ENCODE data around the gene VSIR.
A peak's percentile ranks its signal among the peaks of the same experiment; 100 is the strongest.

VSIR gene

GRCh38 chr10:71763352-71764127, 9.8 kb downstream of the VSIR start:
- DNase-seq = no peak

GRCh38 chr10:71762324-71762723, 11.0 kb downstream of the VSIR start:
- no peak for DNase-seq

- DNase-seq = no peak
These were observed 11.7 kb downstream of the VSIR start for GRCh38 chr10:71761541-71762113.

GRCh38 chr10:71761105-71761511, 12.2 kb downstream of the VSIR start:
- DNase-seq = peak in 1 of 2 experiments; percentile 79

GRCh38 chr10:71757399-71757922, 15.9 kb downstream of the VSIR start:
- DNase-seq = no peak

- DNase-seq = no peak
These were observed 16.8 kb downstream of the VSIR start for GRCh38 chr10:71756311-71757191.

GRCh38 chr10:71755179-71755879, 18.0 kb downstream of the VSIR start:
- no peak for DNase-seq

GRCh38 chr10:71754562-71754961, 18.8 kb downstream of the VSIR start:
- no peak for DNase-seq

- DNase-seq = no peak
These were observed 19.3 kb downstream of the VSIR start for GRCh38 chr10:71753960-71754505.

- no peak for DNase-seq
These were observed 20.0 kb downstream of the VSIR start for GRCh38 chr10:71753091-71753959.

GRCh38 chr10:71752391-71753090, 20.8 kb downstream of the VSIR start:
- no peak for DNase-seq

GRCh38 chr10:71751515-71752224, 21.6 kb downstream of the VSIR start:
- no peak for DNase-seq

GRCh38 chr10:71750986-71751385, 22.3 kb downstream of the VSIR start:
- no peak for DNase-seq

- DNase-seq = no peak
These were observed 23.0 kb downstream of the VSIR start for GRCh38 chr10:71750124-71750841.

- no peak for DNase-seq
These were observed 23.9 kb downstream of the VSIR start for GRCh38 chr10:71749396-71749795.

- peak; percentile 53 to 74 for DNase-seq
These were observed 24.6 kb downstream of the VSIR start for GRCh38 chr10:71748671-71749191.

GRCh38 chr10:71747551-71748523, 25.5 kb downstream of the VSIR start:
- DNase-seq = no peak

- DNase-seq = no peak
These were observed 26.2 kb downstream of the VSIR start for GRCh38 chr10:71747039-71747531.
